Activated CD8-positive, alpha-beta memory T cell treated with anti-CD3 and anti-CD28 coated beads for 1 hour (primary cell): ENCODE data around the gene DPM1.

Source experiments
- DNase-seq, 2 donors: peaks; one replicate each; pipeline ENCODE4 v3.0.0-alpha.2; 2020; ENCODE audit warnings: low read depth in 1 of 2; ENCODE audit errors: extremely low read depth in 1 of 2

Gene DPM1

GRCh38 chr20:50900261-50900660 lies 58.1 kb downstream of the DPM1 start:
- DNase-seq: no peak

- DNase-seq: no peak
Measured at GRCh38 chr20:50898475-50898874, 59.9 kb downstream of the DPM1 start.

GRCh38 chr20:50895111-50895830 lies 63.1 kb downstream of the DPM1 start:
- no peak for DNase-seq

GRCh38 chr20:50893620-50894019 lies 64.7 kb downstream of the DPM1 start:
- no peak for DNase-seq

- no peak for DNase-seq
Measured at GRCh38 chr20:50892394-50892793, 65.9 kb downstream of the DPM1 start.

DNA sequence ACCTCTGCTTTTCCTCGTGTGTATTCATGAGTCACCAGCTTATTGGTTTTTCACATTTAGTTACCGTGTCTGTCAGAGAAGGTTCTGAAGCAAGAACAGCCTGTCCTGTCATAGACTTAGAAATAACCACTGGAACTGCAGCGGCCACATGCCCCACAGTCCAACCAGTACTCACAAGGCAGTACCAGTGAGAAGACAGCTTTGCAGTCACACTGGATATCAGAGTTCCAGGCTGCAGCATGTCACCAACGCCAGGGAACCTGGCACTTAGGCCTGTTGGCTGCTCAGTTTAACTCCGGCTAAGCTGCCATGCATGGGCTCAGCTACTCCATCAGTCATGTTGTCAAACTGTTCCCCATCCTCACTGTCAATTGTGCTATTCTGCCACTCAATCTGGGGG lies 67.2 kb downstream of the DPM1 start:
- no peak for DNase-seq

GRCh38 chr20:50887576-50887975 lies 70.8 kb downstream of the DPM1 start:
- DNase-seq: no peak

DNA sequence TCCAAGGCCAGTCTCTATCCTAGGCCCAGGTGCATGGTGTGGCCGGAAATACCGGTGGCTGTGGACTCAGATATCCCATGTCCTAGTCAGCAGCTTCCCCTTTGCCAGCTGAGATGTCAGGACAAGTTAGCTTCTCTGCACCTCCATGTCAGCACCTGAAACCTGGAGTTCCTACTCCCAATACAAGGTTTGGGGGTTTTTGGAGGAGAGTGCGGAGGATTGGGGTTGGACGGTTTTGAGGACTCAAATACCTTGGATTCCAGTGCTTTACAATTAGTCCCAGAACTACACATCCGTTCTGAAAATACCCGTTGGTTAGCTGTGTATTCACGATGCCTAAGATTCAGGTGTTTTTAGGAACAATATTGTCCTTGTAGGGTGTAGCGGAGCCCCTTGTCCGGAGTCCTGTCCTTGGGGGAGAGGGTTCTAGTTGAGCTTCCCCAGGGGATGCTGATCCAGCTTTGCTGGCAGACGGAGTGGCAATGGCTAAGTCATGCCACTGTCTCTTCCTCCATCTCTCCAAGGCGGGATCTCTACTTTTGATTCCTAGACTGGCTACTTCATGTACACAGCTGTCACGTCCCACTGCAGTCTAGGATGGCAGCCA lies 72.0 kb downstream of the DPM1 start:
- DNase-seq: no peak

DNA sequence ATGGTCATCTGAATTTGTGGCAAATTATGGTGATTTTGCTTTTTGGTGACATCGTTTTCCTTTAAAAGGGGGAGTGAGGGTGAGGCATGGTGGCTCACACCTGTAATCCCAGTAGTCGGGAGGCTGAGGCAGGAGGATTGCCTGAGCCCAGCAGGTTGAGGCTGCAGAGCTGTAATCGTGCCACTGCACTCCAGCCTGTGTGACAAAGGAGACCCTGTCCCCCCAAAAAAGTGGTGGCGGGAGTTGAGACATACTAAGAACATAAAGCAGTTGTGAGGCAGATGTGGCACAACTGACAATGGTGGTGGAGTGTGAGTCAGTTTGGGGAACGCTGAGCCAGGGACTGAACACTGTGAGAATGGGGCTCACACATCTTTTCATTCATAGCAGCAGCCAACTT lies 72.6 kb downstream of the DPM1 start:
- DNase-seq: no peak

- no peak for DNase-seq
Measured at GRCh38 chr20:50885068-50885467, 73.3 kb downstream of the DPM1 start.
